ENCODE measurements around the gene DAAM1. TPM values are rescaled to one million over a fixed set of nuclear protein-coding genes. Genes with fewer than 3 reads are reported as not detected.

DAAM1 gene
- total RNA-seq, 2 experiments from 2014 or later: 8.3 to 10.5 TPM

- Mint-ChIP-seq H3K36me3 (peaks cover 3% of the 10 kb centered on the region), H3K4me3 (no peak overlapping the region), H3K4me1 (ENCODE audit: low read depth) (no peaks in the 10 kb centered on the region), H3K9me3 (no peaks in the 10 kb centered on the region), H3K27me3 (no peaks in the 10 kb centered on the region), H3K27ac (no peak overlapping the region)
- CTCF ChIA-PET: no interaction called here
- no peak for DNase-seq
- intact Hi-C loops (cut with micrococcal nuclease): no loop called here
- POLR2A ChIA-PET: no interaction called here
These were observed 125.5 kb downstream of the DAAM1 start for GRCh38 chr14:59313658-59314608.

- H3K36me3 Mint-ChIP-seq: peaks cover 3% of the 10 kb centered on the region
- no peak overlapping the region for H3K27ac Mint-ChIP-seq
- H3K9me3 Mint-ChIP-seq: no peaks in the 10 kb centered on the region
- H3K4me1 Mint-ChIP-seq (ENCODE audit: low read depth): no peaks in the 10 kb centered on the region
- intact Hi-C loops (cut with micrococcal nuclease): no loop called here
- DNase-seq: no peak
- H3K27me3 Mint-ChIP-seq: no peaks in the 10 kb centered on the region
- ChIA-PET POLR2A (no interaction called here), CTCF (interaction anchor here (0.6 kb wide), 1 partner anchor 31 kb away, joined by 4 read pairs; no protein-coding TSS in a partner anchor)
- H3K4me3 Mint-ChIP-seq: no peak overlapping the region
These were observed 126.6 kb downstream of the DAAM1 start for GRCh38 chr14:59314953-59315599.

GRCh38 chr14:59316151-59316830 lies 127.8 kb downstream of the DAAM1 start:
- H3K27ac Mint-ChIP-seq: no peak overlapping the region
- H3K9me3 Mint-ChIP-seq: no peaks in the 10 kb centered on the region

GRCh38 chr14:59317346-59317745 lies 128.9 kb downstream of the DAAM1 start:
- Mint-ChIP-seq H3K27ac (no peak overlapping the region), H3K36me3 (peaks cover 6% of the 10 kb centered on the region), H3K4me1 (ENCODE audit: low read depth) (peaks cover 4% of the 10 kb centered on the region), H3K27me3 (no peaks in the 10 kb centered on the region), H3K9me3 (no peaks in the 10 kb centered on the region), H3K4me3 (no peak overlapping the region)
- no peak for DNase-seq
- intact Hi-C loops (cut with micrococcal nuclease): no loop called here
- ChIA-PET POLR2A (no interaction called here), CTCF (no interaction called here)

More at GRCh38 chr14:59316151-59316830, 127.8 kb downstream of the DAAM1 start:
- no peak for DNase-seq
- intact Hi-C loops (cut with micrococcal nuclease): no loop called here
- POLR2A ChIA-PET: no interaction called here
- H3K4me3 Mint-ChIP-seq: no peak overlapping the region
- peaks cover 5% of the 10 kb centered on the region for H3K36me3 Mint-ChIP-seq
- peaks cover 4% of the 10 kb centered on the region for H3K4me1 Mint-ChIP-seq (ENCODE audit: low read depth)
- CTCF ChIA-PET: interaction anchor here (0.6 kb wide), 1 partner anchor 32 kb away, joined by 4 read pairs; no protein-coding TSS in a partner anchor
- H3K27me3 Mint-ChIP-seq: no peaks in the 10 kb centered on the region

- no peak overlapping the region for H3K4me3 Mint-ChIP-seq
- H3K9me3 Mint-ChIP-seq: no peaks in the 10 kb centered on the region
- intact Hi-C loops (cut with micrococcal nuclease): no loop called here
- H3K36me3 Mint-ChIP-seq: peaks cover 8% of the 10 kb centered on the region
- ChIA-PET POLR2A (no interaction called here), CTCF (no interaction called here)
- H3K4me1 Mint-ChIP-seq (ENCODE audit: low read depth): peaks cover 4% of the 10 kb centered on the region
- H3K27me3 Mint-ChIP-seq: no peaks in the 10 kb centered on the region
- no peak overlapping the region for H3K27ac Mint-ChIP-seq
- DNase-seq: no peak
These were observed 129.5 kb downstream of the DAAM1 start for GRCh38 chr14:59317798-59318505.

GRCh38 chr14:59318908-59319307 lies 130.4 kb downstream of the DAAM1 start:
- no peaks in the 10 kb centered on the region for H3K27me3 Mint-ChIP-seq
- H3K4me3 Mint-ChIP-seq: no peak overlapping the region
- no peaks in the 10 kb centered on the region for H3K9me3 Mint-ChIP-seq
- H3K36me3 Mint-ChIP-seq: peaks cover 8% of the 10 kb centered on the region
- peaks cover 4% of the 10 kb centered on the region for H3K4me1 Mint-ChIP-seq (ENCODE audit: low read depth)
- H3K27ac Mint-ChIP-seq: no peak overlapping the region
- ChIA-PET POLR2A (no interaction called here), CTCF (no interaction called here)
- no peak for DNase-seq
- intact Hi-C loops (cut with micrococcal nuclease): no loop called here

GRCh38 chr14:59320361-59320760 lies 131.9 kb downstream of the DAAM1 start:
- Mint-ChIP-seq H3K27ac (no peak overlapping the region), H3K4me1 (ENCODE audit: low read depth) (peaks cover 4% of the 10 kb centered on the region), H3K27me3 (no peaks in the 10 kb centered on the region), H3K4me3 (no peak overlapping the region), H3K36me3 (peaks cover 9% of the 10 kb centered on the region), H3K9me3 (no peaks in the 10 kb centered on the region)
- ChIA-PET POLR2A (no interaction called here), CTCF (no interaction called here)
- no peak for DNase-seq
- intact Hi-C loops (cut with micrococcal nuclease): no loop called here

- intact Hi-C loops (cut with micrococcal nuclease): no loop called here
- CTCF ChIA-PET: no interaction called here
These were observed 132.5 kb downstream of the DAAM1 start for GRCh38 chr14:59320763-59321625.

GRCh38 chr14:59321626-59321949 lies 133.1 kb downstream of the DAAM1 start:
- Mint-ChIP-seq H3K27ac (no peak overlapping the region), H3K27me3 (no peaks in the 10 kb centered on the region), H3K36me3 (peaks cover 15% of the 10 kb centered on the region), H3K4me1 (ENCODE audit: low read depth) (peaks cover 4% of the 10 kb centered on the region), H3K9me3 (no peaks in the 10 kb centered on the region), H3K4me3 (no peak overlapping the region)
- ChIA-PET POLR2A (no interaction called here), CTCF (no interaction called here)
- no peak for DNase-seq
- intact Hi-C loops (cut with micrococcal nuclease): no loop called here

More at GRCh38 chr14:59320763-59321625, 132.5 kb downstream of the DAAM1 start:
- H3K27ac Mint-ChIP-seq: no peak overlapping the region
- H3K4me3 Mint-ChIP-seq: no peak overlapping the region
- POLR2A ChIA-PET: no interaction called here
- DNase-seq: no peak
- no peaks in the 10 kb centered on the region for H3K9me3 Mint-ChIP-seq
- H3K27me3 Mint-ChIP-seq: no peaks in the 10 kb centered on the region
- H3K4me1 Mint-ChIP-seq (ENCODE audit: low read depth): peaks cover 4% of the 10 kb centered on the region
- peaks cover 11% of the 10 kb centered on the region for H3K36me3 Mint-ChIP-seq

- ChIA-PET CTCF (interaction anchor here (1.2 kb wide), 1 partner anchor 17 kb away, joined by 3 read pairs; no protein-coding TSS in a partner anchor), POLR2A (no interaction called here)
- peaks cover 21% of the 10 kb centered on the region for H3K36me3 Mint-ChIP-seq
- H3K27me3 Mint-ChIP-seq: no peaks in the 10 kb centered on the region
- H3K27ac Mint-ChIP-seq: no peak overlapping the region
- H3K4me1 Mint-ChIP-seq (ENCODE audit: low read depth): peaks cover 3% of the 10 kb centered on the region
- no peak overlapping the region for H3K4me3 Mint-ChIP-seq
- no peak for DNase-seq
- H3K9me3 Mint-ChIP-seq: no peaks in the 10 kb centered on the region
- intact Hi-C loops (cut with micrococcal nuclease): no loop called here
These were observed 137.4 kb downstream of the DAAM1 start for GRCh38 chr14:59325906-59326305.

- Mint-ChIP-seq H3K4me1 (ENCODE audit: low read depth) (no peaks in the 10 kb centered on the region), H3K27ac (no peak overlapping the region), H3K36me3 (peaks cover 30% of the 10 kb centered on the region), H3K9me3 (no peaks in the 10 kb centered on the region), H3K27me3 (no peaks in the 10 kb centered on the region), H3K4me3 (no peak overlapping the region)
- no peak for DNase-seq
- intact Hi-C loops (cut with micrococcal nuclease): no loop called here
- POLR2A ChIA-PET: no interaction called here
- CTCF ChIA-PET: no interaction called here
These were observed 140.0 kb downstream of the DAAM1 start for GRCh38 chr14:59328454-59328853.
